GM23248 (cell line): ENCODE measurements around the gene POU3F1.

ENCODE experiments used
- EZH2 ChIP-seq: fragments of 200-600 bp; sonication (generic); IDR thresholded peaks from 2 replicates; pipeline ENCODE4 v1.6.1; 2018; ENCODE audit warnings: antibody characterized with exemption, mild to moderate bottlenecking; ENCODE audit not compliant: insufficient read depth, poor library complexity, severe bottlenecking
- EZH2phosphoT487 ChIP-seq: fragments of 200-600 bp; sonication (generic); IDR thresholded peaks from 2 replicates; pipeline ENCODE4 v1.6.1; 2018; ENCODE audit warnings: antibody characterized with exemption, moderate library complexity, mild to moderate bottlenecking, low read depth; ENCODE audit not compliant: insufficient read depth

DNA sequence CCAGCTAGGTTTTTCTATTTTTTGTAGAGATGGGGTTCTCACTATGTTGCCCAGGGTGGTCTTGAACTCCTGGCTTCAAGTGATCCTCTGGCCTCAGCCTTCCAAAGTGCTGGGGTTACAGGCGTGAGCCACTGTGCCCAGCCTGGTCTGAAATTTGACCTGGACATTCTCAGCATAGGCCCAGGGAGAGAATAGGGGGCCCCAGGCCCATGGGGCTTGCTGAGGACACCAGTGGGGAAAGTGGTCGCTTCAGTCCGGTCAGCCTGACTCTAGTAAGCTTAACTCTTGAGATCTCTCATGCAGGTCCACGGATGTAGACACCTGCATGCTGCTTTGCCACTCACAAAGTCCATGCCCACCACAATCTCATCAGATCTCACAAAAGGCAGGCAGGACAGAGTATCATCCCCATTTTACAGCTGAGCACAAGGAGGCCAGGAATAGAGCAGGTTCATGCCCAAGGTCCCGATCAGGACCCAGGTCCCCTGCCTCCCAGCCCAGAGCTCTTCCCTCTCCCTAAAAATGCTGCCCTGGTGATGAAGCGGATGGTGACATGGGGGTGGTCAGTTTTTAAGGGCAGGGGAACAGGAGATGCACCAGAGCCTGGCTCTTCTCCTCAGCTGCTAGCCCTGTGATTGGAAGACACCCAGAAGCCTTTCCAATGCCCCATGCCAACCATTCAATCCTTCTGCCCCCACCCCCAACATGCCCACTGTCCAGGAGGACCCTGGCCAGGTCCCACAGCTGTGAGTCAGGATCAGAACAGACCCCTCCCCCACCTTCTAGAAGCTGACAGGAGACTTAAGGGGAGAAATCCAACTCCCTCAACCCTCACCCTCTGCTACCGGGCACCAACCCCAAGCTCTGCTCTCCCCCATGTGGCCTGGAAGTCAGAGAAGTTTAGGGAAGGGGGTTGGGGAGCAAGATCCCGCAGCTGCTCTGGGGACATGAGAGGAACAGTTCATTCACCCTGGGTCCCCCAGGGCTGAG is 43.0 kb downstream of the POU3F1 start:
- TF ChIP-seq EZH2 (no peak), EZH2phosphoT487 (no peak)
